HG03159 (cell line): ENCODE measurements around the gene TRMT2A.
"Not testable (repeated sequence)": the region's sequence is repeated elsewhere in the genome, so short reads cannot be mapped to it uniquely, and the experiment has no call there.

Experiments
- ATAC-seq: cut with Tn5 transposase; IDR thresholded peaks from one replicate; pipeline ENCODE4 v1.9.1; 2021; ENCODE audit warnings: mild to moderate bottlenecking, moderate library complexity; ENCODE audit not compliant: unreplicated experiment

TRMT2A gene

GRCh38 chr22:20088263-20088648, 28.8 kb downstream of the TRMT2A start:
- no peak for ATAC-seq

DNA sequence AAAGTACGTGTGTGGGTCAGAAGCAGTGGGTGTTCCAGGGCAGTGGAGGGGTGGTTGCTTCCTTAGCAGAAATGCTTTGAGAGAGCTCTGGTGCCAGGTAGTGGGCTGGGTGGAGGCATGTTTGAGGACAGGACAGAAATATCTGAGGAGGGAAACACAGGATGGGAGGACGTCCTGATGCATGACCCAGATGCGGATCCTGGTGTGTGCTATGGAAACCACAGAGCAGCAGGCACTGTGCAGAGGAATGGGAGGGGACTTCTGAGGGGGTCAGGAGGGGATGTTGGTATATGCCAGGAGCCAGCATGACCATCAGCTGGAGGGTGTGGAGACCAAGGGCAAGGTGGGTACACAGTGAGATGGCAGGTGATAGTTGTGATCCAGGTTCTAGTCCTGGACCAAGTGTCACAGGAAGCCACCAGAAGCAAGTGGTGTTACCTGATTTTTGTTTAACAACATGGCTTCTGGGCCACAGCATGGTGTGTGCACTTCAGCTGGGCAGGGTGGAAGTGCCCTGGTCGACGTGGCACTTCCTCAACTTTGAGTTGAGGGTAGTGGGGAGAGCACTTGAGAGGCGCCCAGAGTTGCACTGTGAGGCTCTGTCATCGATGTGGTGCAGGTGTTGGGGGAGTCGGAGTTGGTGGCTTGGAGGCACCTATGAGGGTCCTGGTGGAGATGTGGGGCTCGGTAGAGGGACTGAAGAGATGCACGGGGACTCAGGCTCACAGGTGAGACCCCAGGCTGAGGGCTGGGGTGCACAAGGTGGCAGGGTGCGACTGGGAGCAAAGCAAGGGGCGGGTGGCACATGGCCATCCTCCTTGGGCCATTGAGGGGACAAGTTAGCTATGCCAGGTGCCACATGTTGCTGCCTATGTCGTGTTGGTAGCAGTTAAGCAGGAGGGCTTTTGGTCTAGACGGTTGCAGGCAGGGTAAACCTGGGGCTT, 29.4 kb downstream of the TRMT2A start:
- no peak for ATAC-seq

DNA sequence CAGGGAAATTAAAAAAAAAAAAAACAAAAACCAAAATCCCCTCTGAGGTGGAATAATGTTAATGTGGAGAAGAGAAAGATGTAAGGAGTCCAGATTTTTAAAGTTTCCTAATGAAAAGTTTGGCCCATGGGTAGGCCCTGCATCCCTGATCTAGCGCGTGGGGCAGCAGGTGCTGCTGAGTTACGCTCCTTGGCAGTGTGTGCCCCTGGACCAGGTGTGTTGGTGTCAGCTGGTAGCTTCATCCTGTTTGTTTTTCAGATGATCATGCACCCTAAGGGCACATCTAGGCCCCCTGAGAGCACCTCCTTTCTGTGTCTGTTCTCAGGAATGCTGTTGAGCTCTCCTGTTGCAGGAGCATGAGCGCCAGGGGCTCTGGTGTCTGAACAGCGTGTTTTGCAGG, 30.3 kb downstream of the TRMT2A start:
- no peak for ATAC-seq

GRCh38 chr22:20086101-20086599, 30.9 kb downstream of the TRMT2A start:
- no peak for ATAC-seq

GRCh38 chr22:20085651-20086050, 31.4 kb downstream of the TRMT2A start:
- ATAC-seq: no peak

GRCh38 chr22:20084547-20085413, 32.2 kb downstream of the TRMT2A start:
- no peak for ATAC-seq

DNA sequence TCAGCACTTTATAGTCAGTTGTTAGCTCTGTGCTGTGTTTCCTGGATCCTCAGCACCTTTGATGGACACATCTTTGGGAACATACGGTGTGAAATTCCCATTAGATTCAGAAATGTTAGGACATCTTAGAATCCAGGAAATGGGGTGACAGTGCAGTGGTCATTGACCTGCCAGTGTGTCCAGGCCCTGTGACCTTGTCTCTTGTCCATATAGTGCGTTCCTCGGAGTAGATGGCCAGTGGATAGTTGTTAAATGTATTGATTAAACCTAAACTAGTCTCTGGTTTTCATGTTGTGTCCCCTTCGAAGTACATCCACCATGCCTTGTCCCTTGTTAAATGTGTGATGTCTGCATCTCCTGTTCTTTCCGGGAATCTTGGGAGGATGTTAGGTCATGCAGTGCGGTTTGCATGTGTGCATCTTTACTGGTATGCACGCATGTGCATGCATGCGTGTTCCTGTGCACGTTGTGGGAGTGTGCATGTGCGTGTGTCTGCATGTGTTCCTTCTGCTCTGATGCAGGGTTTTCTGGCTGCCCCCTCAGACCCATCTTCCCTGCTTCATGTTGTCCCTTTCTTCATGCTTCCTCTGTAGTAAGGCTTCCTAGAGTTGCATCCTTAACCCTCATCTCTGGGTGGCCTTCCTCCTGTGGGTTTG, 33.0 kb downstream of the TRMT2A start:
- ATAC-seq: no peak

GRCh38 chr22:20083157-20083890, 33.7 kb downstream of the TRMT2A start:
- no peak for ATAC-seq

GRCh38 chr22:20080776-20081654, 36.0 kb downstream of the TRMT2A start:
- ATAC-seq: no peak

GRCh38 chr22:20080445-20080775, 36.6 kb downstream of the TRMT2A start:
- ATAC-seq: peak; percentile 55

- peak; percentile 82 for ATAC-seq
Measured at GRCh38 chr22:20079745-20080444, 37.1 kb downstream of the TRMT2A start, which contains the start of gene DGCR8. Gene DGCR8 (plus strand): TSS chr22:20080241. CDS start chr22:20085964, 5,723 bp downstream.

GRCh38 chr22:20076627-20077172, 40.3 kb downstream of the TRMT2A start:
- no peak for ATAC-seq

DNA sequence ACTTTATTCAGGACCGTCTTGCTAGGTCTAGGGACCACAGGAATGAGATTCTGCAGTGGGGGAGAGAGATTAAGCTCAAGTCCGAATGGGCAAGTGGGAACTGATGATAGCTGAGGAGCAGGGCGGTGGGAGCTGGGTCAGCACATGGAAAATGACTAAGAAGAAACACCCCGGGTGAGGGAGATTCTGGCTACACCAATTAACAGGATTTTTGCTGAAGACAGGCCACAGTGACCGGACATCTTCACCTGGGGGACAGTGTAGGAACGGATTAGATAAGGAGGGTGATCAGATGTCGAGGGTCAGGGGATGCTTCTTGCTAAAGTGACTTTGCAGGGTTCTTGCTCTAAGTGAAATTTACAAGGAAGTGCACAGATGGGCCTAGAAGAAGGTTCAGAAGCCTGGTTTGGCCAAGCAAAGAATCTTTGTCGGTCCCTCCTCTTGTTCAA, 45.5 kb downstream of the TRMT2A start:
- ATAC-seq: no peak

DNA sequence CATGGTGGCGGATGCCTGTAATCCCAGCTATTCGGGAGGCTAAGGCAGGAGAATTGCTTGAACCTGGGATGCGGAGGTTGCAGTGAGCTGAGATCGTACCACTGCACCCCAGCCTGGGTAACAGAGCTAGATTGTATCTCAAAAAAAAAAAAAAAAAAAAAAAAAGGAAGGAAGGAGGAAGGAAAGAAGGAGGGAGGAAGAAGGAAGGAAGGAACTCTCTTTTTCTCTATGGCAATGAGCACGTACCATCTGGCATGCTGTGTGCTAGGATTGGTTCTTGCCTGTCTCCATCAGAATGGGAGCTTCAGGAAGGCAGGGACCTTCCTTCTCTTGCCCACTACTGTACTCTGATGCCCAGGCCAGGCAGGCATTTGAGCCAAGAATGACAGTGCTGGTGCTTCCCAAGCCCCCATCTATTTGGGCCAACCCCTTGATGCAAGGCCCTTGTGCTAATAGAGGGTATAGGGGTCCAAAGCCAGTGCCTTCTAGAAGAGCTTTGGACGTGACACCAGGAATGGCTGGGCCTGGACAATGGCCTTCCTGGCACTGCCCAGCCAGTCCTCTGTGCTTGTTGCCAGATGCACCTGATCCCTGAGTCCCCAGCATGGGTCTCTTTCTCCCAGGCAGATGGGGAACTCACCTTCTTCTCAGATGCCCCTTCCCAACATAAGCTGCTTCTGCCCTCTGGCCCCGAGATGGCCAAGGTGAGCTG, 47.5 kb downstream of the TRMT2A start:
- no peak for ATAC-seq

GRCh38 chr22:20068640-20069039, 48.4 kb downstream of the TRMT2A start:
- ATAC-seq: no peak

DNA sequence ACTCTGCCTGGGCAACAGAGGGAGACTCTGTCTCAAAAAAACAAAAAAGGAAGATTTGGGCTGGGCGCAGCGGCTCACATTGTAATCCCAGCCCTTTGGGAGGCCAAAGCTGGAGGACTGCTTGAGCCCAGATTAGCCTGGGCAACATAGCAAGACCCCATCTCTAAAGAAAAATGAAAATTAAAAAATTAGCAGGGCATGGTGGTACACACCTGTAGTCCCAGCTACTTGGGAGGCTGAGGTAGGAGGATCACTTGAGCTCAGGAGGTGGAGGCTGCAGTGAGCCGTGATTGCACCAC, 49.7 kb downstream of the TRMT2A start:
- ATAC-seq: not testable (repeated sequence)

DNA sequence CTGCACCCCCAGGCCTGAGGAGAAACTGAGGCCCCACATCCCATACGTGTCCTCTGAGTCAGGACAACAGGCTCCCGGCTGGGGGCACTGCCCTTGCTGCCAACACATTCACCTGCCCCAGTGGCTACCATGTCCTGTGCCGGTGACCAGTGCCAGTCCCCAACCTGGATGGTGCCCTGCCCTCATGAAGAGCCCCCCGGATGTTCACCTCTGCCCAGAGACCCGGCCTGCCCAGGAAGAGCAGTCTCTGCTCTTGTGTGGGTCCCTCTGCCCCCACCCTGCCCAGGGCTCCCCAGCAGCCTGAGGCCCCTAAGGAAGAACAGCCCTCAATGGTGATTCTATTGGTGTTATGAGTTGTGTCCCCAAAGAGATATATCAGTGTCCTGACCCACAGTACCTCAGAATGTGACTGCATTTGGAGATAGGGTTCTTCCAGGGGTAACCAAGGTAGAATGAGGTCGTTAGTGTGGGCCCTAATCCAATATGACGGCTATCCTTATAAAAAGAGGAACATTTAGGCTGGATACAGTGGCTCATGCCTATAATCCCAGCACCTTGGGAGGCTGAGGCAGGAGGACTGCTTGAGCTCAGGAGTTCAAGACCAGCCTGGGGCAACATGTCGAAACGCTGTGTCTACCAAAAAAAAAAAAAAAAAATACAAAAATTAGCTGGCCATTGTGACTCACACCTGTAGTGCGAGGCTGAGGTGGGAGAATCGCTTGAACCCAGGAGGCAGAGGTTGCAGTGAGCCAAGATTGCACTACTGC, 50.2 kb downstream of the TRMT2A start:
- ATAC-seq: no peak
